ENCODE measurements around the gene MYL12B. TPM values are rescaled to one million over a fixed set of nuclear protein-coding genes. Genes with fewer than 3 reads are reported as not detected.

Gene MYL12B
- total and polyA plus RNA-seq, 12 donors, result 153 to 457 (median 198) TPM

GRCh38 chr18:3281456-3282400, 19.8 kb downstream of the MYL12B start:
- H3K36me3 ChIP-seq, result peaks cover 0 to 27% (median 18%) of the 10 kb centered on the region in 9 donors
- 12 to 16% methylated on average over 2 of the region's 2 CpGs for WGBS, 2 donors
- H3K9me3 ChIP-seq, result peaks cover 0 to 9% (median 0%) of the 10 kb centered on the region in 11 donors
- intact Hi-C loops (cut with DNase I), result loop anchor here (1.0 to 10.0 kb wide), 18 partner anchors 167 to 716 kb away; partner anchors contain the start of gene TGIF1 (in 5 of the 10)
- ATAC-seq, result peak; percentile 78 to 89 (median 86)
- DNase-seq, result peak in 1 of 2 donors; percentile 33
- TF ChIP-seq CTCF (IDR thresholded peaks at IDR 0.05), result peak; percentile 39 to 87 (median 73)
- H3K4me3 ChIP-seq, result no peak overlapping the region
- H3K27ac ChIP-seq, result peak overlapping the region in 6 of 10 donors; percentile 1 to 56 (median 32)
- H3K4me1 ChIP-seq, result peaks cover 0 to 27% (median 14%) of the 10 kb centered on the region in 9 donors
- H3K27me3 ChIP-seq, result no peaks in the 10 kb centered on the region

GRCh38 chr18:3283253-3283863, 21.4 kb downstream of the MYL12B start:
- intact Hi-C loops (cut with DNase I), result loop anchor here (2.0 to 10.0 kb wide), 14 partner anchors 169 to 714 kb away; partner anchors contain the start of gene TGIF1 (in 3 of the 10)
- WGBS, 2 donors, result 65 to 69% methylated on average over 10 of the region's 10 CpGs
- Histone ChIP-seq H3K27ac (peak overlapping the region in 4 of 10 donors; percentile 1 to 56 (median 34)), H3K4me3 (peak overlapping the region in 3 of 10 donors; percentile 36 to 43 (median 42)), H3K27me3 (no peaks in the 10 kb centered on the region), H3K9me3 (peaks cover 0 to 9% (median 0%) of the 10 kb centered on the region in 11 donors), H3K4me1 (peaks cover 0 to 27% (median 13%) of the 10 kb centered on the region in 9 donors), H3K36me3 (peaks cover 0 to 11% (median 6%) of the 10 kb centered on the region in 9 donors)
- no peak for TF ChIP-seq CTCF (IDR thresholded peaks at IDR 0.05)
- DNase-seq, result no peak
- no peak for ATAC-seq

GRCh38 chr18:3283908-3284307, 22.0 kb downstream of the MYL12B start:
- peak overlapping the region in 1 of 10 donors; percentile 11 for H3K27ac ChIP-seq
- ATAC-seq, result no peak
- WGBS, 2 donors, result 64 to 72% methylated on average over 7 of the region's 7 CpGs

More at GRCh38 chr18:3283908-3284307, 22.0 kb downstream of the MYL12B start:
- Histone ChIP-seq H3K4me1 (peaks cover 0 to 27% (median 13%) of the 10 kb centered on the region in 9 donors), H3K9me3 (peaks cover 0 to 9% (median 0%) of the 10 kb centered on the region in 11 donors), H3K27me3 (no peaks in the 10 kb centered on the region), H3K4me3 (no peak overlapping the region), H3K36me3 (peaks cover 0 to 5% (median 2%) of the 10 kb centered on the region in 9 donors)
- intact Hi-C loops (cut with DNase I), result loop anchor here (2.0 to 10.0 kb wide), 14 partner anchors 168 to 713 kb away; partner anchors contain the start of gene TGIF1 (in 3 of the 10)
- TF ChIP-seq CTCF (IDR thresholded peaks at IDR 0.05), result no peak
- DNase-seq, result no peak

Measured in heart right ventricle (tissue), 16 donors.